B cell (primary cell): Measurements from ENCODE around the gene MYLK2. TPM values are rescaled to one million over a fixed set of nuclear protein-coding genes. Genes with fewer than 3 reads are reported as not detected.
A peak's percentile ranks its signal among the peaks of the same experiment; 100 is the strongest.

Source experiments
- ATAC-seq: fragments of 200-7000 bp; cut with Tn5 transposase; one replicate; pipeline ENCODE4 v1.10.0; 2021; ENCODE audit warnings: low read depth, mild to moderate bottlenecking, moderate number of reproducible peaks, moderate library complexity
- CTCF ChIA-PET: fragments of 350-600 bp; sonication (Branson Sonifier 250); formaldehyde crosslinking; loops from one replicate; lab custom pipeline; 2021; ENCODE audit warnings: antibody characterized with exemption, inconsistent platforms; lab: Charles Lee
- POLR2A ChIA-PET: fragments of 350-600 bp; sonication (Branson Sonifier 250); formaldehyde crosslinking; loops from one replicate; lab custom pipeline; 2021; ENCODE audit warnings: antibody characterized with exemption; lab: Charles Lee
- DNase-seq: peaks from one replicate; pipeline ENCODE4 v3.0.0; 2013
- H2AFZ ChIP-seq: 2 replicates; pipeline ENCODE4 v1.6.1; 2012; ENCODE audit warnings: mild to moderate bottlenecking, low read depth, low read length; ENCODE audit not compliant: insufficient read depth, poor library complexity, severe bottlenecking
- H3K27ac ChIP-seq, 2 donors: 1 replicate in 1 of 2; 2 replicates in 1 of 2; pipeline ENCODE4 v1.5.1; 2012 to 2013; ENCODE audit warnings: low read length in 2 of 2, mild to moderate bottlenecking in 2 of 2, moderate library complexity in 1 of 2
- H3K27me3 ChIP-seq, 4 experiments: fragments of 200-600 bp in 1 of 4; sonication (generic) in 1 of 4; replicated peaks in 1 of 4; 1 replicate in 2 of 4; 2 replicates in 2 of 4; pipeline versions ENCODE4 v1.6.1 to v1.7.0; 2013 to 2016; ENCODE audit warnings: low read length in 3 of 4, mild to moderate bottlenecking in 2 of 4, mixed read lengths in 1 of 4, moderate library complexity in 1 of 4; ENCODE audit not compliant: insufficient read depth in 4 of 4, control insufficient read depth in 3 of 4; ENCODE audit errors: control extremely low read depth in 1 of 4
- H3K36me3 ChIP-seq, 2 experiments: replicated peaks in 1 of 2; 1 replicate in 1 of 2; 2 replicates in 1 of 2; pipeline versions ENCODE4 v1.6.1 to v1.7.1; 2013; ENCODE audit warnings: low read length in 1 of 2; ENCODE audit not compliant: insufficient read depth in 2 of 2, control insufficient read depth in 1 of 2; ENCODE audit errors: control extremely low read depth in 1 of 2, extremely low read depth in 1 of 2
- H3K4me1 ChIP-seq, 2 donors: fragments of 200-600 bp in 1 of 2; sonication (generic) in 1 of 2; 1 replicate in 1 of 2; 2 replicates in 1 of 2; pipeline versions ENCODE4 v1.5.1 to v1.6.1; 2013 to 2017; ENCODE audit warnings: low read length in 2 of 2; ENCODE audit not compliant: control insufficient read depth in 2 of 2, insufficient read depth in 2 of 2
- H3K4me2 ChIP-seq: replicated peaks from 2 replicates; pipeline ENCODE3; 2012; ENCODE audit warnings: mild to moderate bottlenecking, low read depth, low read length; ENCODE audit not compliant: poor library complexity, severe bottlenecking
- H3K4me3 ChIP-seq, 5 experiments: fragments of 200-600 bp in 1 of 5; sonication (generic) in 1 of 5; 1 replicate in 3 of 5; 2 replicates in 2 of 5; pipeline versions ENCODE4 v1.5.1 to v1.7.0; 2011 to 2016; ENCODE audit warnings: low read length in 4 of 5, mild to moderate bottlenecking in 4 of 5, low read depth in 2 of 5, control low read depth in 1 of 5, moderate library complexity in 1 of 5; ENCODE audit not compliant: insufficient read depth in 1 of 5; ENCODE audit errors: control extremely low read depth in 1 of 5, extremely low read depth in 1 of 5
- H3K79me2 ChIP-seq: fragments of 200-600 bp; sonication (generic); one replicate; pipeline ENCODE4 v1.6.0; 2016; ENCODE audit warnings: low read length; ENCODE audit not compliant: control insufficient read depth, insufficient read depth
- H3K9ac ChIP-seq: fragments of 200-600 bp; sonication (generic); 2 replicates; pipeline ENCODE4 v1.6.1; 2017; ENCODE audit warnings: mild to moderate bottlenecking, low read length, moderate library complexity
- H3K9me3 ChIP-seq, 3 donors: one replicate each; pipeline versions ENCODE4 v1.6.1 to v1.7.1; 2013; ENCODE audit warnings: low read length in 2 of 3; ENCODE audit not compliant: control insufficient read depth in 2 of 3, insufficient read depth in 1 of 3; ENCODE audit errors: control extremely low read depth in 1 of 3
- H4K20me1 ChIP-seq: 2 replicates; pipeline ENCODE4 v1.6.0; 2012; ENCODE audit warnings: mild to moderate bottlenecking, low read length; ENCODE audit not compliant: insufficient read depth, control insufficient read depth, poor library complexity, severe bottlenecking
- H3K27ac Mint-ChIP-seq: one replicate; pipeline ENCODE4 v1.8.0; 2021; ENCODE audit warnings: mixed read lengths
- H3K27me3 Mint-ChIP-seq: one replicate; pipeline ENCODE4 v1.8.0; 2021; ENCODE audit warnings: mixed read lengths
- H3K4me1 Mint-ChIP-seq: one replicate; pipeline ENCODE4 v1.8.0; 2021; ENCODE audit warnings: mixed read lengths
- H3K4me3 Mint-ChIP-seq: one replicate; pipeline ENCODE4 v1.8.0; 2021; ENCODE audit warnings: mixed read lengths
- H3K9me3 Mint-ChIP-seq: one replicate; pipeline ENCODE4 v1.8.0; 2022; ENCODE audit warnings: mixed read lengths; ENCODE audit not compliant: insufficient read depth
- CTCF ChIP-seq: fragments of 200-600 bp; IDR thresholded peaks from one replicate; pipeline ENCODE4 v1.8.0; 2022; ENCODE audit warnings: antibody characterized with exemption, mild to moderate bottlenecking
- EZH2 ChIP-seq: IDR thresholded peaks from 2 replicates; pipeline ENCODE4 v1.6.1; 2012; ENCODE audit warnings: borderline replicate concordance, low read depth, mild to moderate bottlenecking, moderate library complexity, low read length; ENCODE audit not compliant: insufficient read depth, poor library complexity, severe bottlenecking
- WGBS: methylation state at CpG from one replicate; pipeline ENCODE4 v1.1.5; 2013; ENCODE audit warnings: missing lambda C conversion rate; ENCODE audit not compliant: insufficient coverage; 5-methylcytosine and 5-hydroxymethylcytosine counted together
- intact Hi-C: fragments of 100-400 bp; cut with micrococcal nuclease; formaldehyde crosslinking; loops from one replicate; pipeline ENCODE4 v1.10.0; 2022
- polyA plus RNA-seq: library from polyadenylated mRNA; depleted of rRNA; stranded (reverse); fragments of >200 nt; gene quantifications from 2 replicates; pipeline ENCODE4 v1.2.3, GENCODE V29; 2012
- total RNA-seq, 2 donors: library from RNA; stranded (reverse); fragments of 120-200 nt in 1 of 2; gene quantifications; 1 replicate in 1 of 2; 2 replicates in 1 of 2; pipeline versions ENCODE4 v1.2.3 to v1.2.4, GENCODE V29; 2013 to 2022

The MYLK2 gene
- total and polyA plus RNA-seq, 2 donors (not counting 1 experiment from before 2014, with no cell fraction given) = not detected

DNA sequence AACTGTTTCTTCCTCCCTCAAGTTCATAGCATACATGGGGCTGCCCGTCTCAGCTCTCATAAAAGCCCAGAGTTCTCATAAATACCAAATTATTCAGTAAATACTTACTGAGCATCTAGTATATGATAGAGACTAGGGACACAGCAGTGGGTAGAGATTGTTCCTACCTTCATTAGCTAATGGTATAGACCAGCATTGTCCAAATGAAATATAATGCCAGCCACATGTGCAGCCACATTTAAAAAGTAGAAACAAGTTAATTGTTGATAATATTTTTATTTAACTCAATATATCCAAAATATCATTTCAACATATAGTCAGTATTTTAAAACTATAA, 52.4 kb downstream of the MYLK2 start:
- TF ChIP-seq EZH2 (no peak), CTCF (no peak)
- H3K4me3 Mint-ChIP-seq = peak overlapping the region; percentile 94
- no peak for DNase-seq
- Histone ChIP-seq H3K79me2 (no peaks in the 10 kb centered on the region), H3K27me3 (peaks cover 0 to 30% (median 12%) of the 10 kb centered on the region in 4 experiments), H3K9me3 (peaks cover 0 to 3% (median 0%) of the 10 kb centered on the region in 3 donors), H4K20me1 (no peaks in the 10 kb centered on the region), H2AFZ (no peak overlapping the region), H3K4me3 (no peak overlapping the region), H3K4me2 (no peak overlapping the region), H3K27ac (no peak overlapping the region), H3K9ac (no peak overlapping the region), H3K36me3 (no peaks in the 10 kb centered on the region), H3K4me1 (peaks cover 29 to 31% of the 10 kb centered on the region in 2 donors)
- no peak for ATAC-seq
- H3K27me3 Mint-ChIP-seq = peaks cover 18% of the 10 kb centered on the region
- no CpG with 5 or more reads among the region's 1 CpG for WGBS
- ChIA-PET POLR2A (no interaction called here), CTCF (interaction anchor here (0.7 to 3.9 kb wide), 6 partner anchors 10 to 25 kb away, joined by 3 to 20 read pairs (median 3); no protein-coding TSS in a partner anchor)
- intact Hi-C loops = no loop called here
- H3K4me1 Mint-ChIP-seq = peaks cover 28% of the 10 kb centered on the region
- no peaks in the 10 kb centered on the region for H3K9me3 Mint-ChIP-seq
- H3K27ac Mint-ChIP-seq = no peak overlapping the region

DNA sequence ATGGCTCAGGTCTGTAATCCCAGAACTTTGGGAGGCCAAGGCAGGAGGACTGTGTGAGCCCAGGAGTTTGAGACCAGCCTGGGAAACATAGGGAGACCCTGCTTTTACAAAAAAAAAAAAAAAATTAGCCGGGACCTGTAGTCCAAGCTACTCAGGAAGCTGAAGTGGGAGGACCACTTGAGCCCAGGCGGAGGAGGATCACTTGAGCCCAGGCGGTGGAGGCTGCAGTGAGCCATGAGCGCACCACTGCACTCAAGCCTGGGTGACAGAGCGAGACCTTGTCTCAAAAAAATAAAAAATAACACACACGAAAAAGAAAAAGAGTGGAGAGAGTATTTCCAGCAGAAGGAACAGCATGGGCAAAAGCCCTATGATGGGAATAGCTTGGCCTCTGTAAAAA, 53.2 kb downstream of the MYLK2 start:
- Mint-ChIP-seq H3K9me3 (no peaks in the 10 kb centered on the region), H3K4me1 (peaks cover 28% of the 10 kb centered on the region), H3K27ac (no peak overlapping the region), H3K27me3 (peaks cover 18% of the 10 kb centered on the region), H3K4me3 (no peak overlapping the region)
- H3K4me3 ChIP-seq = no peak overlapping the region
- no peak overlapping the region for H3K9ac ChIP-seq
- H3K27me3 ChIP-seq = peaks cover 0 to 27% (median 12%) of the 10 kb centered on the region in 4 experiments
- no peak overlapping the region for H3K27ac ChIP-seq
- no peak for DNase-seq
- 86% methylated on average over 2 of the region's 6 CpGs for WGBS
- ATAC-seq = no peak
- intact Hi-C loops = no loop called here
- TF ChIP-seq CTCF (no peak), EZH2 (no peak)
- peaks cover 29 to 31% of the 10 kb centered on the region in 2 donors for H3K4me1 ChIP-seq
- CTCF ChIA-PET = interaction anchor here (0.6 to 3.9 kb wide), 5 partner anchors 10 to 375 kb away, joined by 3 to 20 read pairs (median 3); no protein-coding TSS in a partner anchor
- H4K20me1 ChIP-seq = no peaks in the 10 kb centered on the region
- POLR2A ChIA-PET = no interaction called here
- H3K36me3 ChIP-seq = no peaks in the 10 kb centered on the region
- H3K79me2 ChIP-seq = no peaks in the 10 kb centered on the region
- no peak overlapping the region for H3K4me2 ChIP-seq
- H2AFZ ChIP-seq = no peak overlapping the region
- peaks cover 0 to 3% (median 0%) of the 10 kb centered on the region in 3 donors for H3K9me3 ChIP-seq
